GM20000 (cell line): Measurements from ENCODE around the gene NFE2L1.
A peak's percentile ranks its signal among the peaks of the same experiment; 100 is the strongest.
"Not testable (repeated sequence)": the region's sequence is repeated elsewhere in the genome, so short reads cannot be mapped to it uniquely, and the experiment has no call there.

Source experiments
- DNase-seq: peaks from one replicate; pipeline ENCODE4 v3.0.0; 2012; ENCODE audit warnings: low spot score
- TF ChIP-seq, protein P1 (sequence below): IDR thresholded peaks from 2 replicates; pipeline ENCODE4 v1.5.1; 2012; ENCODE audit warnings: mild to moderate bottlenecking, control low read depth; ENCODE audit errors: extremely low read depth, missing control alignments

NFE2L1 gene, protein sequence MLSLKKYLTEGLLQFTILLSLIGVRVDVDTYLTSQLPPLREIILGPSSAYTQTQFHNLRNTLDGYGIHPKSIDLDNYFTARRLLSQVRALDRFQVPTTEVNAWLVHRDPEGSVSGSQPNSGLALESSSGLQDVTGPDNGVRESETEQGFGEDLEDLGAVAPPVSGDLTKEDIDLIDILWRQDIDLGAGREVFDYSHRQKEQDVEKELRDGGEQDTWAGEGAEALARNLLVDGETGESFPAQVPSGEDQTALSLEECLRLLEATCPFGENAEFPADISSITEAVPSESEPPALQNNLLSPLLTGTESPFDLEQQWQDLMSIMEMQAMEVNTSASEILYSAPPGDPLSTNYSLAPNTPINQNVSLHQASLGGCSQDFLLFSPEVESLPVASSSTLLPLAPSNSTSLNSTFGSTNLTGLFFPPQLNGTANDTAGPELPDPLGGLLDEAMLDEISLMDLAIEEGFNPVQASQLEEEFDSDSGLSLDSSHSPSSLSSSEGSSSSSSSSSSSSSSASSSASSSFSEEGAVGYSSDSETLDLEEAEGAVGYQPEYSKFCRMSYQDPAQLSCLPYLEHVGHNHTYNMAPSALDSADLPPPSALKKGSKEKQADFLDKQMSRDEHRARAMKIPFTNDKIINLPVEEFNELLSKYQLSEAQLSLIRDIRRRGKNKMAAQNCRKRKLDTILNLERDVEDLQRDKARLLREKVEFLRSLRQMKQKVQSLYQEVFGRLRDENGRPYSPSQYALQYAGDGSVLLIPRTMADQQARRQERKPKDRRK

DNA sequence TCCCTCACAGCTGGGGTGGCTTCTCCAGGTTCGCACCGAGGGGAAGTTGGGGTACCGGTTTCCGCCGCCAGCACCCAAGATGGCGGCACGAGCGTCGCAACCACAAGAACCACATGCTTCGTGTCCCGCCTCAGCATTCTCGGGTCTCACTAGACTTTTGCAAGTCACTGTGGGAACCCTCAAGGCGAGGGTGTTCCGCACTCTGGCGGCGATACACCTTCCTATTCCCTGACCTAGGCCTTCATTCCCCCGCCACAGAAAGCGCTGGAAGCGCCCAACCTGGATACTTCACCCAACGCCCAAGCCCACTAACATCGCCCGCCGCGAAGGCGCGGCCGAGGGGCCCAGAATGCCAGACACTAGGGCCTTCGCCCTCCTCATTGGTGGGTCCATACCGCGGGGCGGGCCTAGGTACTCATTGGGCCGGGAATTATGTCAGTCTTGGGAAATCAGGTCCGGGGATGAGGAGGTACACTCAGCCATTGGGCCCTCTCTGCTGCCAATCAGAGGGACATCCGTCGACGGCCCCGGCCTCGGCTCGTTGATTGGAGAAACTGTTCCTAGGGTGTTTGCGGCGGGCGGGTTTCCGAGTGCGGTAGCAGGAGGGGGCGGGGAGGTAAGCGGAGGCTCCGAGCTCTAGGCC lies at the start of gene NFE2L1:
TSS of gene NFE2L1 (plus strand) at position 619 of the 643 bp plus-strand sequence. CDS start 2,760 bp downstream, outside the sequence.
- DNase-seq, result peak; percentile 96
- TF ChIP-seq, protein P1, sequence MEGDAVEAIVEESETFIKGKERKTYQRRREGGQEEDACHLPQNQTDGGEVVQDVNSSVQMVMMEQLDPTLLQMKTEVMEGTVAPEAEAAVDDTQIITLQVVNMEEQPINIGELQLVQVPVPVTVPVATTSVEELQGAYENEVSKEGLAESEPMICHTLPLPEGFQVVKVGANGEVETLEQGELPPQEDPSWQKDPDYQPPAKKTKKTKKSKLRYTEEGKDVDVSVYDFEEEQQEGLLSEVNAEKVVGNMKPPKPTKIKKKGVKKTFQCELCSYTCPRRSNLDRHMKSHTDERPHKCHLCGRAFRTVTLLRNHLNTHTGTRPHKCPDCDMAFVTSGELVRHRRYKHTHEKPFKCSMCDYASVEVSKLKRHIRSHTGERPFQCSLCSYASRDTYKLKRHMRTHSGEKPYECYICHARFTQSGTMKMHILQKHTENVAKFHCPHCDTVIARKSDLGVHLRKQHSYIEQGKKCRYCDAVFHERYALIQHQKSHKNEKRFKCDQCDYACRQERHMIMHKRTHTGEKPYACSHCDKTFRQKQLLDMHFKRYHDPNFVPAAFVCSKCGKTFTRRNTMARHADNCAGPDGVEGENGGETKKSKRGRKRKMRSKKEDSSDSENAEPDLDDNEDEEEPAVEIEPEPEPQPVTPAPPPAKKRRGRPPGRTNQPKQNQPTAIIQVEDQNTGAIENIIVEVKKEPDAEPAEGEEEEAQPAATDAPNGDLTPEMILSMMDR, result no peak

GRCh38 chr17:47999582-47999981 lies 48.6 kb upstream of the NFE2L1 start:
- TF ChIP-seq, protein P1, result no peak
- DNase-seq, result no peak

GRCh38 chr17:48001197-48001596 lies 47.0 kb upstream of the NFE2L1 start:
- DNase-seq, result no peak
- TF ChIP-seq, protein P1, result no peak

- DNase-seq, result not testable (repeated sequence)
Observed at GRCh38 chr17:48001657-48002056, 46.5 kb upstream of the NFE2L1 start.

DNA sequence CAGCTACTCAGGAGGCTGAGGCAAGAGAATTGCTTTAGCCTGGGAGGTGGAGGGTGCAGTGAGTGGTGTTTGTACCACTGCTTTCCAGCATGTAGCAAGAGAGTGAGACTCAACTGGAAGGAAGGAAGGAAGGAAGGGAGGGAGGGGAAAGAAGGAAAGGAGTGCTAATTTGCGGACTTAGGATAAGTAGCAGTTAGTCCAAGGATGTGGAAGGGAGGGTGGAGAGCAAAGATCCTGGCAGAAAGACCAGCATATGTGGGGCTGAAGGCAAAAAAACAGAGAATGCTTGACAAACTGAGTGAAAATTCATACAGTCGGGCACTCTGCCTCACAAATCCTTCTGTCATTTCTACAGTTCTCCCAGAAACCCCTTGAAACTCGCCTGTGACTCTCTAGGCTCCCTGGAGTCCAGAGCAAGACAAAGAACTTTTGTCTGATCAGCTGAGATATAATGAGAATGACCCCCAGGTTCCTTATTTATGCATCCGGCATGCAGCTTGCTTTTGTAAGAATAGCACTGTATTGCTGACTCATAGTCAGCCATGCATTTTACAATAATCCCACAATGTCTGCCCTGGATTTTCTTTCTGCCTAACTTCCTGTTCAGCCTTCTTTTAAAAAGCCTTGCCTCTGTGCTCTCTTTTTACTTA lies 45.8 kb upstream of the NFE2L1 start:
- DNase-seq, result peak; percentile 69
- TF ChIP-seq, protein P1, result no peak

GRCh38 chr17:48002916-48003416 lies 45.2 kb upstream of the NFE2L1 start:
- TF ChIP-seq, protein P1, result no peak
- DNase-seq, result no peak

GRCh38 chr17:48003417-48004151 lies 44.6 kb upstream of the NFE2L1 start:
- TF ChIP-seq, protein P1, result no peak
- DNase-seq, result no peak
